HG03469 (cell line): ENCODE results near the gene BPIFA1.

Experiments
- ATAC-seq: cut with Tn5 transposase; IDR thresholded peaks from one replicate; pipeline ENCODE4 v1.9.1; 2021; ENCODE audit warnings: mild to moderate bottlenecking, moderate library complexity, moderate number of reproducible peaks; ENCODE audit not compliant: unreplicated experiment

BPIFA1 gene

DNA sequence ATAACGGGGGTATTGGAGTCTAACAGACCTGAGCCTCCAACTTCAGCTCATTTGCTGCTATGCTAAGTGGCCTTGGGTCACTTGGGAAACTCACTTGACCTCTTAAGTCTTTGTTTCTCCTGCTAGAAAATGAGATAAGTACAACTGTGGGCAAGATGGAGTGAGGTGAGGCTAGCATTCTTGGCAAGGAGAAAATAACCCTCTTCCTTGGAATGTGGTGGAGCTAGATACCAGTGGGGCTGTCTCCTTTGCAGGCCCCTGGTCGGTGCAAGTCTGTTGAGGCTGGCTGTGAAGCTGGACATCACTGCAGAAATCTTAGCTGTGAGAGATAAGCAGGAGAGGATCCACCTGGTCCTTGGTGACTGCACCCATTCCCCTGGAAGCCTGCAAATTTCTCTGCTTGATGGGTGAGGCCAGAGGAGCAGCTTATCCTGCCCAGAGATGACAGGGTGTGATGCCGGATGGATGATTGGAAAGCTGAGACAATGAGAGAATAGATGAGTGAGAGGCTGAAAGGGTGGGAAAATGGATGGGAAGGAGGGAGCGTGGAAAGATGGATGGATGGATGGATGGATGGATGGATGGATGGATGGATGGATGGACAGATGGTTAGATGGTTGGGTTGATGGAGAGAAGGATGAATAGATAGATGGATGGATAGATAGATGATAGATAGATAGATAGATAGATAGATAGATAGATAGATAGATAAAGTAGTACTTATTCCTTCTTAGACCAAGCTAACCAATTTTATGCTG, 4.4 kb downstream of the BPIFA1 start:
- ATAC-seq: no peak

DNA sequence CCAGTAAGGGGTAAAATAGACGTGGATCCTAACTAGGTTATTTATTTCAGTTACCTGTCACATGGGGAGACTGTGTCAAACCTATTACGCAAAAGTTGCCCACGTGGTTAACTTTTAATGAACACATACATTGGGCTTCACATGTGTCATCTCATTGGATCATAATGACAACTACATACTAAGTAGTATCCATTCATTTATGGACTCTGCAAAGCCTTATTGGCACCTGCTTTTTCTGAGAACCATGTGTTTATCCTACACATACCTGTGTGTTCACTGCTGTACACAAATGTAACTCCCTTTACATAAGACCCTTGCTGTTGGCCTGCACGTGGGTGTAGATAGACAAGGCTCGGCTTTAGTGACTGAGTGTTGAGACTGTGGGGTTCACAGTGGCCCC, 5.1 kb downstream of the BPIFA1 start:
- ATAC-seq: no peak

- ATAC-seq: no peak
Observed at GRCh38 chr20:33242319-33243100, 6.7 kb downstream of the BPIFA1 start.

DNA sequence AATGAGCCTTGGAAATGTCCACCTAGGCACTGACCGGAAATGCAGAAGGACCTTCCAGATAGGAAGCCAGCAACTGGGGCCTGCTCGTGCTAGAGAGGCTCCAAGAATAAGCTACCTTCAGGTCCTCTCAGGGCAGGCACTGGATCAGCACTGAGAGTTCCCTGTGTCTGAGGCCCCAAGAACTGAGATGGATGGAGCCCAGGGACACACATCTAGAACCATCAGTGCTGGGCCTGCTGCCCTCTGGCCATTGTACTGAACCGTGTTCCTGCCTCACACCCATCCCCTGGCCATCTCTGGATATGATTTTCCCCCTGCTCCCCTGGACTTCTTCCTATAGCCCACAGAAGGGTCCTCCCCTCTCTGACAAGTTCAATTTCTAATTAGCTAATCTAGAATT, 10.3 kb downstream of the BPIFA1 start:
- ATAC-seq: no peak

DNA sequence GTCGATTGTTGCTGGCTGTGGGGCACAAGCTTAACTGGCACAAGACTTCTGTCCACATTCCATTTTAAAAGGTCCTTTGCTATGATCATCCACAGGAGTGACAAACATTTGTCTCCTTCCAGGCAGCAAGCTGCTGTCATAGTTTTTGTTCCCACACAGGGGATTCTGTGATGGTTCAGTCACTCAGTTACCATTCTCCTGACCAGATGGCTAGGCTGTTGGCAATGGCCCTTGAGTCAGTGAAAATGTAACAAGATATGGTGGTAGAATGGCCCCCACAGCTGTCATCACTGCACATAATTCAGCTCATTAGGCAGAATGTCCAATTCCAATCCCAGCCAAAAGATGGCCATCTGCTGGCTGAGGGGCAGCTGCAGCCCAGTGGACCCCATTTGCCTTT, 13.7 kb downstream of the BPIFA1 start:
- no peak for ATAC-seq

GRCh38 chr20:33250666-33251065, 14.9 kb downstream of the BPIFA1 start:
- ATAC-seq: no peak

DNA sequence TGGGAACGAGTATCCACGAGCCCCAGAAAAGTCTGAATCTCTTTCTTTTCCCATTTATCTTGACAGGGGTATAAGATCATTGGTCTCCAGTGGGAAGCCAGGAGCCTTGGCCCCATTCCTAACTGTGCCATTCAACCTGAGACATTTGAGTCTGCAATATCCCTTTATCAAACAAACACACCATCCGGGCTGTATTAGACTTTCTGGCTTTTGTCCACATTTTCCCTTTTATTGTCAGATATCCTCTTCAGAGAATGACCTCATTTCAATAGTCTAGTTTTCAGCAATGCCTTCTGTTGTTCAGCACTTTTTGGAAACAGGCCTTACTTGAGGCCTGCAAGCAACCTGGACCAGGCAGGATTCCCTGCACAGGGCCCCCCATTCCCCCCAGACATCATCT, 15.7 kb downstream of the BPIFA1 start:
- no peak for ATAC-seq

DNA sequence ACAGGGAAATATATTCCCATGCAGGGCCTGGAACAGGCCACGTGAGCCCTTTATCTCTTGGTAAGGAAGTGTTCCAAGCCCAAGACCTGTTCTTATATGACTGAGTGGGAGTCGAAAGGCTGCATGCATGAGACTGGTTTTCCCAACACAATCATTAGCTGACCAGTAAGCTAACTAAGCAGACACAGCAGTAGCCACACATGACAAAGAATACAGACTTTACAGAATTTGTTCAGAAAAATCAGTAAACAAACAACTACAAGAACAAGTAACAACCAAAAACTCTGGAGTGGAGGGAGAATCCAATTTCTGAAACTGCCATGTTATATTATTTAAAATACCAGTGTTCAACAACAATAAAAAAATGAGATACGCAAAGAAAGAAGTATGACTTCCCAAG, 16.7 kb downstream of the BPIFA1 start:
- no peak for ATAC-seq

DNA sequence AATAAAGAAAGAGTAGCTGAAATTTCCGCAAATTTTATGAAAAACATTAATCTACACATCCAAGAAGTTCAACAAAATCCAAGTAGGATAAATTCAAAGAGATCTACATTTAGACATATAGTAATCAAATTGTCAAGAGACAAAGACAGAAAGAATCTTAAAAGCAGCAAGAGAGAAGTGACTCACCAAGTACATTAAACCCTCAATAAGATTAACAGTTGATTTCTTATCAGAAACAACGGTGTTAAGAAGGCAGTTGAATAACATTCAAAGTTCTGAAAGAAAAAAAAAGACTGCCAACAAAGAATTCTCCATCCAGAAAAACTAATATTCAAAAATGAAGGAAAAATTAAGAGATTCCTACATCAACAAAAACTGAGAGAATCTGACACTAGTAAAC, 19.2 kb downstream of the BPIFA1 start:
- no peak for ATAC-seq

DNA sequence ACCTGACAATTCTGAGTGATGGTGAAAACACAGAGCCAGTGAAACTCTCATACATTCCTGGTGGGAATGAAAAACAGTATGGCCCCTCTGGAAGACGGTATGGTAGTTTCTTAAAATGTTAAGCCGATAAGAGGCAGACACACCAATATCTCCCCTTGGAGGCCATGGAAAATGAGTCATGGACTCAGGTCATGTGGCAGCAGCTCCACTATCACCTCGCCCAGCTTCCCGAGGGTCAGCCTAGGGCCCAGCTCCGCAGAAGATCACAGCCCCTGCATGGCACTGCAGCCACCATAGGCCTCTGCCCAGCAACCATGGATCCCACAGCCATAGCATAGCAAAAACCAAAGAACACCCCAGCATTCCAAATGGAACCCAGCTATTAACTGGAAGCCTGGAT, 21.4 kb downstream of the BPIFA1 start:
- ATAC-seq: no peak

DNA sequence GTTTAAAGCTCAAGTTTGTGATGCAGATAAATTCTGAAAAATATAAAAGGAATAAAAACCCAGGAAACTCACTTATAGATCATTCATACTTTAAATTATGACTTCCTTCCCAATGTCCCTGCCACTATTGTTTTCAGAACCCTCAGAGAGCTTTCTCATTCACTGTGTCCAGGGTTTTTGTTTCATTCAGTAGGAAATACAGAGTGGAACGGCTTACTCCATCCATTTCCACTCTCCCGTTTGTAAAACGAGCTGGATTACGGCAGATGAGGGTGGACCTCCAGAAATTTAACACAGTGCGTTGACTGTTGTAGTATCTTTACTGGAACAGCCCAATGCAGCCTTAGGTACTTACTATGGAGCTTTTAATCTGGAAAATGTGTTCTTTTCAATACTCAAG, 23.6 kb downstream of the BPIFA1 start:
- no peak for ATAC-seq

DNA sequence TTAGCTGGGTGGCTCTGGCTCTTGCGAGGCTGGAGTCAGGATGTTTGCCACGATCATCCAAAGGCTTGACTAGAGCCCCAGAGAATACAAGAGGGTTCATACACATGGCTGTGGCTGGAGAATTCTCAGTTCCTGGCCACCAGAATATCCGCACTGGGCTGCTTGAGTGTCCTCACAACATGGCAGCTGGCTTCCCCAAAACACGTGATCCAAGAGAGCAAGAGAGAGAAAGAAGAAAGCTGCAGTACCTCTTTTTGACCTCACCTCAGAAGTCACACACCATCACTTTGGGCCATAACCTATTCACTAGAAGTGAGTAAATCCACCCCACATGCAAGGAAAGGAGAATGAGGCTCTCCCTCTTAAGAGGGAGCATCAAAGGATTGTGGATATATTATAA, 25.7 kb downstream of the BPIFA1 start:
- no peak for ATAC-seq

DNA sequence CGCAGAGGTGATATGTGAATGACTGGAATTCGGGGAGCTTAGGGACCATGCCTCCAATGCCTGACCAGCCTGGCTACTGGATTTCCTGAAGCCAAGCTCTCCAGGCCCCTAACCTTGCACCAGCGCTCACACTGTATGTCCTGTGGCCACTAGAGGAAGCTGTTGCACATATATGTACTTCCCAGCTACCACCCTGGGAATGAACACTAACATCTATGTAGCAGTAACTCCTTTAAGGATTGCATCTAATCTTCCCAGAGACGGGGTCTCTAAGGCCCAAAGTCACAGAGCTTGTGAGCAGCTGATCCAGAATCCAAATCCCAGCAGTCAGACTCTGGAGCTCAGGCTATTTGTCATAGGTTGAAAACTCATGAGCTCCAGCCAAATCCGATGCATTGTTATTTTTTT, 26.9 kb downstream of the BPIFA1 start:
- ATAC-seq: no peak

- no peak for ATAC-seq
Observed at GRCh38 chr20:33263784-33264183, 28.0 kb downstream of the BPIFA1 start.

- no peak for ATAC-seq
Observed at GRCh38 chr20:33267701-33268100, 31.9 kb downstream of the BPIFA1 start.

DNA sequence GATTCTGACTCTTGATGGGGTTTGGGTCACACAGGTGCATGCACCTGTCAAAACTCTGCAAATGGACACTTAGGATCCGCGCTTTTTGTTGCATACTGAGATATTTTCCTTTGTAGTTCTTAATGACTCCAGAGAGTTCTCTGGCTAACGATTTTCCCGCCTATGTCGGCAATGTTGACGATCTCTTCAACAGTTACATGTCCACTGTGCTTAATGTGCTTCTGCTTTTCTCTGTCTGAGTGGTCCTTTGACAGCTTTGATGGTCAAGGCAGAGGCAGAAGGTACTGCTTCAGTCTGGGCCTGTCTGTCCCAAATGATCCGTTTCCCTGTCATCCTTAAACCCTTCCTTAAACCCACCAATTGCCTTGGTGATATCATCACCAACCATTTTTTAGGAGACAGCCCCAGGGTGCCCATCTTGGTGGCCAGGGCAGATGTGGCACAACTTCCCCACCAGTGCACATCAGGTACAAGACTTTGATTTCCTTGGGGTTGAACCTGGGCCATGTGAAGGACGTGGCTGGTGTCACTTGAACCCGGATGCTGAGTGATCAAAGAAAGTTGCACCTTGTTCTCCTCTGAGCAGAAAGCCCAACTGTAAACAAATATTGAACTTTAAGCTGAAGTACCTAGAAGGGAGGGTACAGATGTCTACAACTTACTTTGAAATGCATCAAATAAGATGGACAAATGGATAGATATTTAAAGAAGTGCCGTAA, 36.5 kb downstream of the BPIFA1 start:
- no peak for ATAC-seq

DNA sequence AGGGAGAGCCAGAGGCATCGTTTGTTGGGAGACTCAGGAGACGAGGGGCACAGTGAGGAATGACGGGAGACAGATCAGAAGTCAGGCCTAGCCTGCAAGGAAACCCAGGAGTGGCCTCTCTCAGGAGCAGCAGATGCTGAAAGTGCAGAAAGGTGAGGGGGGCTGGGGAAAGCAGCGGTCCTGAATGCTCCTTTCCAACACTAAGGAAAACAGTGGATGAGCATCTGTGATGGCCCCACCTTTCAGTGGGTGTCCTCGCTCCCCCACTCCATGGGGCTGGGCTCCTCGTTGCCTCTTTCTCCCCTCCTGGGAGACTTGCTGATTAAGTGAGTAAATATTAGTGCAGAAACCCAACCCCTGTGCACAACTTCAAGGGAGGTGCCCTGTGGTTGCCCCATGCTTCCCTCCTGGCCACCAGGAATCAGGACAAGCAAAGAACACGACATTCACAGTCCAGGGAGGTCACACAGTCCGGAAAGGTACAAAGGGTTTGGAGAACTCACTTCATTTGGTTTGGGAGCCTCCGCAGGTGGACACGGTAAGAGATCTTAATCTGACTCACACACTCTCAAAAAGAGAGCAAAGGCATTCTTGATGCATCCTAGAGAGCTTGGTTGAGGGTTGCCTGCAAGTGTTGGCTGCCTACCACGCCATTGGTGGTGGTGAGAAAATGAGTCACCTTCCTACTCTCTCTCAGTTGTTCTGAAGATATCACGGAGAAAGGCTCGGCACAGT, 37.5 kb downstream of the BPIFA1 start:
- no peak for ATAC-seq

GRCh38 chr20:33275215-33275614, 39.4 kb downstream of the BPIFA1 start:
- no peak for ATAC-seq

- no peak for ATAC-seq
Observed at GRCh38 chr20:33275871-33276270, 40.1 kb downstream of the BPIFA1 start.

DNA sequence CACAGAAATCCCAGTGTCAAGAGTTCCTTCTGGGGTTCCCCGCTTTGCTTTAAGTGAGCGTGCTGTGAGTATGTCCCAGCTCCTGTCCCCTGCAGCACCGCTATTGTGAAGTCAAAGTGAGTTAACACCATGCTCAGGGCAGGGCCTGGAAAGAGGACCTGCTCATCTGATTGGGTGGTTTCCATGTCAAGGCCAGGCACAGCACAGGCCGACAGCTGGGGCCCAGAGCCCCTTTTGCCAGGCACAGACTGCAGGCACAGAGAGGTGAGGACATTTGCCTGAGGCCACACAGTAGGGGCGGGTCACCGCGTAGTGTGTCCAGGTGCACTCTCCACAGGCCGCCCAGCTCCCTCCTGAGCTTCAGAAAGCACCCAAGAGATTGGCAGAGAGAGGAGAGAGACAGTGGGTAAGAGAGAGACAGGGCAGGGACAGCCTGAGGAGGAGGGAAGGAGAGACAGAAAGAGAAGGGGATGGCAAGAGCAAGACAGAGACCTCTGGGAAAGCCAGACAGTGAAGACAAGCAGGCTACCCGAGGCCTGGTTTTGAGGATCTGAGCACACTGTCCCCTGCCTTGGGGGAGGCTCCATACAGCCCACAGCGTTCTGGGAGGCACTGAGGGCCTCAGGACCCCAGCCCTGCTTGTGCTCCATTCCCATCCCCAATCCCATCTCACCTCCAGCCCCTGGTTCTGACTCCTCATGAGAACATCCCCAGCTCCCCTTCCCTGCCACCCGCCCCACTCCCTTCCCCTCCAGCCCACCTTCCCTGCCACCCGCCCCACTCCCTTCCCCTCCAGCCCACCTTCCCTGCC, 40.7 kb downstream of the BPIFA1 start:
- ATAC-seq: no peak
